GM19025 (cell line): ENCODE data around the gene KHNYN.
"Not testable (repeated sequence)": the region's sequence is repeated elsewhere in the genome, so short reads cannot be mapped to it uniquely, and the experiment has no call there.

ENCODE experiments used
- ATAC-seq: cut with Tn5 transposase; IDR thresholded peaks from one replicate; pipeline ENCODE4 v1.9.1; 2021; ENCODE audit warnings: mild to moderate bottlenecking, low read depth, moderate library complexity; ENCODE audit not compliant: unreplicated experiment

Gene KHNYN

DNA sequence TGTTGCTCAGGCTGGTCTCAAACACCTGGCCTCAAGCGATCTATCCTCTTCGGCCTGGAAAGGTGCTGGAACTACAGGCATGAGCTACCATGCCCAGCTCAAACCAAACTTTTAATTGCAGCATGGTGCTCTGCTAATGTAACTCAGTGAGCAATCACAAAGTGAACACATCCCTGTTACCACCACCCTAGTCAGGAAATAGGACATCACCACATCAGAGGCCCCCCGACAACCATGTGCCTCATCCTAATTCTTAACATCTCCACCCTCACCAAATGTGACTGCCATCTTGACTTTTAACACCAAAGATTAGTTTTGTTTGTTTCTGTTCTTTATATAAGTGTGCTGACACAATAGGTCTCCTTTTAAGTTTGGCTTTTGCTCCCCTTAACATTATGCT is 35.6 kb downstream of the KHNYN start:
- ATAC-seq: no peak

DNA sequence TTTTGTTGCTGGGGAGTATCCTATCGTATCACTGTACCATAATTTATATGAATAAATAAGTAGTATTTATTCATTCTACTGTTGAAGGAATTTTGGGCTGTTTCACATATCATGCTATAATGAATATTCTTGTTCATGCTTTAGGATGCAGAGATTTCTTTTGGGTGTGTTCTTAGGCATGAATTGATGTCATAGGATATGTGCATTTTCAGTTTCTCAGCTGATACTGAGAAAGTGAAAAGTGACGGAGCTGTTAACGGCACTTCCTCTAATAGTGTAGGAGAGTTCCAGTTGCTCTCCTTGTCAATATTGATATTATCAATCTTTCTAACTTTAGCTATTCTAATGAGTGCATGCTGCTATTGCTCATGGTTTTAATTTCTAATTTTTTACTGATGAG is 36.1 kb downstream of the KHNYN start:
- ATAC-seq: no peak

DNA sequence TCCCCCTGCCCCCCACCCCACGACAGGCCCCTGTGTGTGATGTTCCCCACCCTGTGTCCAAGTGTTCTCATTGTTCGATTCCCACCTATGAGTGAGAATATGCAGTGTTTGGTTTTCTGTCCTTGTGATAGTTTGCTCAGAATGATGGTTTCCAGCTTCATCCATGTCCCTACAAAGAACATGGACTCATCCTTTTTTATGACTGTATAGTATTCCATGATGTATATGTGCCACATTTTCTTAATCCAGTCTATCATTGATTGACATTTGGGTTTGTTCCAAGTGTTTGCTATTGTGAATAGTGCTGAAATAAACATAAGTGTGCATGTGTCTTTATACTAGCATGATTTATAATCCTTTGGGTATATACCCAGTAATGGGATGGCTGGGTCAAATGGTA is 40.7 kb downstream of the KHNYN start:
- ATAC-seq: not testable (repeated sequence)

DNA sequence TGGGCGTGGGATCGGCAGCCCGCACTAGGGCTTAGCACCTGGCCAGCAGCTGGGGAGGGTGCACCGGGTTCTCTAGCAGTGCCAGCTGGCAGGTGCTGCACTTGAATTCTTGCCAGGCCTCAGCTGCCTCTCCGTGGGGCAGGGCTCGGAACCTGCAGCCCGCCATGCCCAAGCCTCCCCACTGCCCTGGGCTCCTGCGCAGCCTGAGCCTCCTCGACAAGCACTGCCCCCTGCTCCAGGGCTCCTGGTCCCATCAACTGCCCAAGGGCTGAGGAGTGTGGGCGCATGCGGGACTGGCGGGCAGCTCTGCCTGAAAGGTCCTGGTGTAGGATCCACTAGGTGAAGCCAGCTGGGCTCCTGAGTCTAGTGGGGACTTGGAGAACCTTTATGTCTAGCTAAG is 43.5 kb downstream of the KHNYN start:
- no peak for ATAC-seq

DNA sequence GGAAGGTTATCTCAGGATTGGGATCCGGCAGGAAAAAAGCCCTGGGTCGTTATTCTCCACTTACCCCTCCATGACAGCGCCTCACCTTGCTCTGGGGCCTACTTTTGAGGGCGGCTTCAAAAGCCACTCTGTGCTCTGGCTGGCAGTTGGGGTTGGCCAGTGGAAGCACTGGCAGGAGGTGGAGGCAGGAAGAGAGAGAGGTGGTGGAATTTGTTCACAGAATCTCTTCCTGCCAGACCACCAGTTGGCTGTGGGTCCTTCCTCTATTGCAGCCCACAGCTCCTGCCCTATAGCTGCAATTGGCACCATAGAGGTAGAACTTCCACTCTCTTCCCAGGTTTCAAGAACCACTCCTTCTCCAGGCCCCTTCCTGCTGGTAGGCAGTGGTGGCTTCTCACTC is 45.5 kb downstream of the KHNYN start:
- no peak for ATAC-seq

DNA sequence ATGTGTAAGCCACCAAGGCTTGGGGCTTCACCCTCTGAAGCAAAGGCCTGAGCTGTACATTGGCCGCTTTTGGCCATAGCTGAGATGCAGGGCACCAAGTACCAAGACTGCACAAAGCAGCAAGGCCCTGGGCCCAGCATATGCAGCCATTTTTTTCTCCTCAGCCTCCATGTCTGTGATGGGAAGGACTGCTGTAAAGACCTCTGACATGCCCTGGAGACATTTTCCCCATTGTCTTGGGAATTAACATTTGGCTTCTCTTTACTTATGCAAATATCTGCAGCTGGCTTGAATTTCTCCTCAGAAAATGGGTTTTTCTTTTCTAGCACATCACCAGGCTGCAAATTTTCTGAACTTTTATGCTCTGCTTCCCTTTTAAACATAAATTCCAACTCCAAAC is 50.2 kb downstream of the KHNYN start:
- ATAC-seq: not testable (repeated sequence)

DNA sequence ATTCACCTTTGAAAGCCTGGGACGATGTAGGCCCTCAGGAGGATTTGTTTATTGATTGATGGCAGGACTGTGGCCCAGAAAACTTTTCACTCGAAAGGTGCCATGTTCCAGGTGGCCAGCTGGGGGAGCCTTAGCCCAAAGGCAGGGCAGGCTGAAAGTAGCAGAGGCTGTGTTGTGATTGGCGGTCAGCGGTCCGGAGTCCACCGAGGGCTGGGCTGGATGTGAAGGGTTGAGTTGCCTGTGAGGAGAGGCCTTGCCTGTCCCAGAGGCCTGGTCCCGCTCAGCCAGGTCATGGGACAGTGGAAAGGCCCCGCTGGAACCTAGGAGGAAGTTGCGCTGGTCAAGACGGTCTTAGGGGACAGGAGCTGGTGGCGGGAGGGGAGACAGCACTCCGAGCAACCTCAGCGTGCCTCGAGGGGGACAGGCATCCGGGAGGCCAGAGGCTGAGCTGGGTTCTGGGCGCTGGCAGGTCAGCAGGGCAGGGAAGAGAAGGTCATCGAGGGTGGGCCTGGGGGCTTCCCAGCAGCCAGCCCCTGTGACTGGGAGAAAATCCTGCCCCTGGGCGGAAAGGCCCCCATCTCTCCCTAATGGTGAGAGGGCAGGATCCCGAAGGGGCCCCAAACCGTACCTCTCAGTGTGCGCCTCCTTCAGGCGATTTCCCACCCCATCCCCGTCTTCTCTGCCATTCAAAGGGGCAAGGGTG is 52.0 kb downstream of the KHNYN start:
- ATAC-seq: peak; percentile 71

DNA sequence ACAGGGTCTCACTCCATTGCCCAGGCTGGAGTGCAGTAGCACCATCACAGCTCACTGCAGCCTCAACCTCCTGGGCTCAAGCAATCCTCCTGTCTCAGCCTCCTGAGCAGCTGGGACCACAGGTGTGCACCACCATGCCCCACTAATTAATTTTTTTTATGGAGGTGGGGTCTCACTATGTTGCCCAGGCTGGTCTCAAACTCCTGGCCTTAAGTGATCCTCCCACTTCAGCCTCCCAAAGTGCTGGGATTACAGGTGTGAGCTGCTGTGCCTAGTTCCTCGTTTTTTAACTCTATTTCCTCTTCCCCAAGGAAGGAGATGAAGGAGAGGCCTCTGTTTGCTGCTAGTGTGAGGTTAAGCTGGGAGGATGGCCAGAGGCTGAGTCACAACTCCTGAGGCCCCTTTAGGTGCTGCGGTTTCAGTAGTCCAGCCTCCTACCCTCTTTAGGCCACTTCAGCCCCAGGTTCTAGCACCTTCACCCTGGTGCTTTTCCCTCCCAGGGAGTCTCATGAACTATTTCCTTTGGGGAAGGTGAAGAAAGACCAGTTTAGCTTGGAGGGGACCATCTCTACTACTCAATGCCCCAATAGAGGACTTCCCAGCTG is 53.0 kb downstream of the KHNYN start:
- not testable (repeated sequence) for ATAC-seq

DNA sequence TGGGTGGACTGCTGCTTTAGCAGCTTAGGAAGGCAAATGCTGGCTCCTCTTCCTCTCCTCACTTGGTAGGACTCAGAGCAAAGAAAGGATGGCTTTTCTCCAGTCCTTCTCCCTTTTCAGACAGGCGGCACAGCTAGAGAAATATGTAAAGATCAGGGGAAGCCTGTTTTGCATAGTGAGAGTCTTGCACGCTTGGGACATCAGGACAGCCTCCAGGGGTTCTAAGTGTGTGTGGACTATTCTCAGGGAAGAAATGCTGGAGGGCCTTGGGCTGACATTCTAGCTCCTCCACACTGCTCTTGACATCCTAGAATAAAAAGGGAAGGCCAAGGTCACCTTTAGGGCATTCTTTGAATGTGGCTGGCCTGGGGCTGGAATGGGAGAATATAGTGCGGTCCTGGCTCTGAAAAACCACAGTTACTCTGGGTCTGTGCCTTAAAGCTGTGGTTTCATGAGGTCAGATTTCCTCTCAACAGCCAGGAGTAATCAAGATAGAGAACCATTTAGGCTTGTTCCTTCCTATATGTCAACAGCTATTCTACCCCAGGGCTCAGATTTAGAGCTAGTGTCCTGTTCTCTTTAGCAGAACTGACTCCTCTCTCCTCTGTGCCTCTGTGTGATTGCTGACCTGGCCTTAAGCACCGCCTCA is 54.0 kb downstream of the KHNYN start:
- no peak for ATAC-seq
